Neural progenitor cell (in vitro differentiated cells): ENCODE results near the gene OAF. TPM values are rescaled to one million over a fixed set of nuclear protein-coding genes. Genes with fewer than 3 reads are reported as not detected.

Experiments
- DNase-seq: peaks from one replicate; pipeline ENCODE4 v3.0.0-alpha.2; 2016; ENCODE audit warnings: low spot score
- H2AFZ ChIP-seq: fragments of 200-600 bp; sonication (generic); replicated peaks from 2 replicates; pipeline ENCODE4 v1.6.1; 2016; ENCODE audit warnings: antibody characterized with exemption
- H3F3A ChIP-seq: fragments of 200-600 bp; sonication (generic); 2 replicates; pipeline ENCODE4 v1.6.1; 2016; ENCODE audit warnings: antibody characterized with exemption, low read depth
- H3K27ac ChIP-seq: fragments of 200-600 bp; sonication (generic); 2 replicates; pipeline ENCODE4 v1.5.1; 2016; ENCODE audit warnings: mild to moderate bottlenecking
- H3K27me3 ChIP-seq: fragments of 200-600 bp; sonication (generic); 2 replicates; pipeline ENCODE4 v1.6.1; 2016; ENCODE audit warnings: mild to moderate bottlenecking, moderate library complexity
- H3K36me3 ChIP-seq: fragments of 200-600 bp; sonication (generic); 2 replicates; pipeline ENCODE4 v1.5.1; 2016
- H3K4me1 ChIP-seq: fragments of 200-600 bp; sonication (generic); 2 replicates; pipeline ENCODE4 v1.6.1; 2016; ENCODE audit warnings: mixed run types
- H3K4me2 ChIP-seq: fragments of 200-600 bp; sonication (generic); 2 replicates; pipeline ENCODE4 v1.6.1; 2016
- H3K4me3 ChIP-seq: fragments of 200-600 bp; sonication (generic); 2 replicates; pipeline ENCODE4 v1.5.1; 2016
- H3K79me2 ChIP-seq: fragments of 200-600 bp; sonication (generic); 2 replicates; pipeline ENCODE4 v1.6.1; 2016; ENCODE audit warnings: low read depth
- H3K9ac ChIP-seq: fragments of 200-600 bp; sonication (generic); 2 replicates; pipeline ENCODE4 v1.6.1; 2016
- H3K9me3 ChIP-seq: fragments of 200-600 bp; sonication (generic); 2 replicates; pipeline ENCODE4 v1.5.1; 2016; ENCODE audit warnings: low read depth
- H4K20me1 ChIP-seq: fragments of 200-600 bp; sonication (generic); 2 replicates; pipeline ENCODE4 v1.6.1; 2016; ENCODE audit warnings: low read depth
- H3K27ac Mint-ChIP-seq: 3 replicates; pipeline ENCODE4 v1.8.0; 2021; ENCODE audit warnings: mixed read lengths
- H3K27me3 Mint-ChIP-seq: 2 replicates; pipeline ENCODE4 v1.8.0; 2022; ENCODE audit warnings: low read depth, mild to moderate bottlenecking, inconsistent platforms, moderate library complexity, mixed read lengths; ENCODE audit not compliant: insufficient read depth
- H3K36me3 Mint-ChIP-seq: 3 replicates; pipeline ENCODE4 v1.8.0; 2021; ENCODE audit warnings: mixed read lengths
- H3K4me1 Mint-ChIP-seq: 3 replicates; pipeline ENCODE4 v1.8.0; 2021; ENCODE audit warnings: mixed read lengths
- H3K4me3 Mint-ChIP-seq: 3 replicates; pipeline ENCODE4 v1.8.0; 2021; ENCODE audit warnings: mild to moderate bottlenecking, moderate library complexity, mixed read lengths
- H3K9me3 Mint-ChIP-seq: 3 replicates; pipeline ENCODE4 v1.8.0; 2020; ENCODE audit warnings: mixed read lengths
- EZH2 ChIP-seq: fragments of 200-600 bp; sonication (generic); IDR thresholded peaks from 2 replicates; pipeline ENCODE4 v1.6.1; 2017; ENCODE audit warnings: antibody characterized with exemption, mild to moderate bottlenecking, moderate library complexity
- EZH2phosphoT487 ChIP-seq: fragments of 200-600 bp; sonication (generic); IDR thresholded peaks from 2 replicates; pipeline ENCODE4 v1.6.1; 2017; ENCODE audit warnings: antibody characterized with exemption
- total RNA-seq: library from RNA; depleted of rRNA; stranded (reverse); fragments of >200 nt; gene quantifications from 2 replicates; pipeline ENCODE4 v1.2.3, GENCODE V29; 2015; ENCODE audit warnings: low replicate concordance
- TF ChIP-seq, protein P1 (sequence below): fragments of 200-600 bp; sonication (generic); IDR thresholded peaks from 2 replicates; pipeline ENCODE4 v1.5.1; 2017; ENCODE audit warnings: antibody characterized with exemption, mild to moderate bottlenecking

The OAF gene
- total RNA-seq, 1 donor from 2014 or later = 0.47 TPM

DNA sequence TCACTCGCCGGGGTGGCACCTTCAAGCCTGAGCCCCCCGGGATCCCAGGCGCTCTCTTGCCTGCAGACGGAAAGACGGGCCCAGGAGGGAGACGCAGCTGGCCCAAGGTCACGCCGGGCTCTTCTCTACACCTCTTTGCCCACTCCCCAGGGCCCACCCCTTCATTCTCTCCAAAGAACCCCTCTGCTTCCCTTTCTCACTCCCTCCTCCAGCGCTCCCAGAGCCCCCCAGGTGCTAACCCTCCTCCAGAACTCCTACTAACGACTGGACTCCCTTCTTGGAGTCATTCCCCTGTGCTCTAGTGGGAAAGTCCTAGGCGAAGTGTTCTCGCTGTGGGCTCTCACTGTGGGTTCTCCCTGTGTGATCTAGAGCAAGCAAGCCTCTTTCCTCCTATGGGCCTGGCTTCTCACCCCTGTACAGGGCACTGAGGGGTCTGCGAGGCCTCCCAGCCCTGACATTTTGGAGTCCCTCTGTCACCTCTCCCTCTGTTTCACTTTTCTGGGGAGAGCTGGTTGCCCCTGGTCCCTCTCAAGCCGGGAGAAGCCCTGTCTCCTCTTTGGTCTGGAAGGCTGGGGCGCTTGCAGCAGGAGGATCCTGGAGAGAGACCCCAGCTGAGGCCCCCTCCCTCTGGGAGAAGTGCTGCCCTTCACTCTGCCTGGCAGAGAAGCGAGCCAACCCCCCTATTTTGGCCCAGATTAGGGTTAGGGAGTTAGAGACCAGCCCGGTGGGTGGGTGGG lies 858 bp downstream of the OAF start:
- no peak for DNase-seq
- TF ChIP-seq EZH2phosphoT487 (peak; percentile 86), EZH2 (peak; percentile 88)
- TF ChIP-seq, protein P1, sequence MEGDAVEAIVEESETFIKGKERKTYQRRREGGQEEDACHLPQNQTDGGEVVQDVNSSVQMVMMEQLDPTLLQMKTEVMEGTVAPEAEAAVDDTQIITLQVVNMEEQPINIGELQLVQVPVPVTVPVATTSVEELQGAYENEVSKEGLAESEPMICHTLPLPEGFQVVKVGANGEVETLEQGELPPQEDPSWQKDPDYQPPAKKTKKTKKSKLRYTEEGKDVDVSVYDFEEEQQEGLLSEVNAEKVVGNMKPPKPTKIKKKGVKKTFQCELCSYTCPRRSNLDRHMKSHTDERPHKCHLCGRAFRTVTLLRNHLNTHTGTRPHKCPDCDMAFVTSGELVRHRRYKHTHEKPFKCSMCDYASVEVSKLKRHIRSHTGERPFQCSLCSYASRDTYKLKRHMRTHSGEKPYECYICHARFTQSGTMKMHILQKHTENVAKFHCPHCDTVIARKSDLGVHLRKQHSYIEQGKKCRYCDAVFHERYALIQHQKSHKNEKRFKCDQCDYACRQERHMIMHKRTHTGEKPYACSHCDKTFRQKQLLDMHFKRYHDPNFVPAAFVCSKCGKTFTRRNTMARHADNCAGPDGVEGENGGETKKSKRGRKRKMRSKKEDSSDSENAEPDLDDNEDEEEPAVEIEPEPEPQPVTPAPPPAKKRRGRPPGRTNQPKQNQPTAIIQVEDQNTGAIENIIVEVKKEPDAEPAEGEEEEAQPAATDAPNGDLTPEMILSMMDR = no peak
- Histone ChIP-seq H3K27ac (no peak overlapping the region), H2AFZ (no peak overlapping the region), H3K4me1 (peaks cover 26% of the 10 kb centered on the region), H3F3A (peaks cover 16% of the 10 kb centered on the region), H3K36me3 (no peaks in the 10 kb centered on the region), H3K9me3 (no peaks in the 10 kb centered on the region), H3K4me3 (peak overlapping the region; percentile 58), H3K4me2 (peak overlapping the region; percentile 85), H3K27me3 (peaks cover 100% of the 10 kb centered on the region), H3K9ac (no peak overlapping the region), H3K79me2 (no peaks in the 10 kb centered on the region), H4K20me1 (peaks cover 21% of the 10 kb centered on the region)
- Mint-ChIP-seq H3K9me3 (no peaks in the 10 kb centered on the region), H3K27me3 (peaks cover 19% of the 10 kb centered on the region), H3K27ac (peak overlapping the region; percentile 81), H3K4me3 (peak overlapping the region; percentile 94), H3K4me1 (peaks cover 67% of the 10 kb centered on the region), H3K36me3 (peaks cover 8% of the 10 kb centered on the region)

DNA sequence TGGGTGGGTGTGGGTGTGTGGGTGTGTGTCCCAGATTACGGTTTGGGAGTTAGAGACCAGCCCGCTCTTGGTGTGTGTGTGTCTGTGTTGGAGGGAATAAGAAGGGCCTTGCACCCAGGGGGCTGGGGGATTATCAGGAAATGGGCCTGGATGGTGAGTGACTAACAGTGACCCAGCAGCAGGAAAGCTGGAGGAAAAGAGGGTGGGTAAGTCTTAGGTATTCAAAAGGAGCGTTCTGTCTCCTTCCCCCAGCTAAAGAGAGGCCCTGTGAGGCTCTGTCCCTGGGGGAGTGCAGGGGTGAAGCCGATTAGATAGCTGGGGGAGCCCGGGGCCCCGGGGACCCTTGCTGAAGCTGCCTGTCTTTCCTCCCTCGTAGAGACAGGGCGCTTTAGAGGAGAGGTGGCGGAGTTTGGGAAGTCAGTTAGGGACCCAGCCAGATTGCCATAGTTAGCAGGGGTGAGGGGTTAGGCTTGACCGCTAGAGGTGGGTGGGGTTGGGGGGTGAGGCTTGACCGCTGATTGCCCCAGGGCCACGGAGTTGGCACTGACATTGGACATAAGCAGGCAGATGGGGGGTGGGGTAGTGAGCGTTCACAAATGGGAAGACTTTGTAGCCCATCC lies 1.5 kb downstream of the OAF start:
- H4K20me1 ChIP-seq = peaks cover 21% of the 10 kb centered on the region
- Mint-ChIP-seq H3K27me3 (peaks cover 14% of the 10 kb centered on the region), H3K27ac (peak overlapping the region; percentile 90), H3K4me1 (peaks cover 69% of the 10 kb centered on the region), H3K4me3 (peak overlapping the region; percentile 94), H3K9me3 (no peaks in the 10 kb centered on the region), H3K36me3 (peaks cover 8% of the 10 kb centered on the region)
- peak overlapping the region; percentile 30 for H3K4me2 ChIP-seq
- TF ChIP-seq EZH2 = no peak
- TF ChIP-seq EZH2phosphoT487 = no peak
- TF ChIP-seq, protein P1 = no peak
- H3K9ac ChIP-seq = no peak overlapping the region
- H3F3A ChIP-seq = peaks cover 16% of the 10 kb centered on the region
- H3K4me1 ChIP-seq = peaks cover 26% of the 10 kb centered on the region
- no peak overlapping the region for H3K27ac ChIP-seq
- H3K4me3 ChIP-seq = no peak overlapping the region
- peaks cover 100% of the 10 kb centered on the region for H3K27me3 ChIP-seq
- H3K79me2 ChIP-seq = no peaks in the 10 kb centered on the region
- no peak overlapping the region for H2AFZ ChIP-seq
- H3K9me3 ChIP-seq = no peaks in the 10 kb centered on the region
- no peaks in the 10 kb centered on the region for H3K36me3 ChIP-seq
- no peak for DNase-seq

DNA sequence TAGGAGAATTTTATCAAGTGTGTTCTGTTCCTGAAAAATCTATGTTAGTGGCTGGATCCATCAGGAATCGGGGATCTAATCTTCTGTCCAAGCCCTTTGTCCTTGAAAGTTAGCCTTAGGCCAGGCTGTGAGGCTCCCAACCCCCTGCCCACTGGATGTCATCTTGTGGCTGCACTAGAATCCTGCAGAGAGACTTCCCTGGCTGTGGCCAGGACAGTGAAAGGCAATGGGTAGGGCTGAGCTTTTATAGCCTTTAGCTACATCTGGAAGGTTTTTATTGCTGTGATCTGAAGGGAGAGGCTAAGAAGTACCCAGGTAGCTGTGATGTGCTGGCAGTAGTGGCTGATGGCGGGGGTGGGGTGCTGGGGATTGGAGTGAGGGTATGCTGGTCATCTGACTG lies 2.1 kb downstream of the OAF start:
- Histone ChIP-seq H3K9me3 (no peaks in the 10 kb centered on the region), H2AFZ (no peak overlapping the region), H3K27me3 (peaks cover 99% of the 10 kb centered on the region), H3K36me3 (no peaks in the 10 kb centered on the region), H3K79me2 (no peaks in the 10 kb centered on the region), H4K20me1 (peaks cover 21% of the 10 kb centered on the region), H3F3A (peaks cover 20% of the 10 kb centered on the region), H3K4me2 (no peak overlapping the region), H3K27ac (no peak overlapping the region), H3K9ac (no peak overlapping the region), H3K4me3 (no peak overlapping the region), H3K4me1 (peaks cover 31% of the 10 kb centered on the region)
- Mint-ChIP-seq H3K36me3 (peaks cover 8% of the 10 kb centered on the region), H3K4me3 (peak overlapping the region; percentile 94), H3K4me1 (peaks cover 69% of the 10 kb centered on the region), H3K9me3 (no peaks in the 10 kb centered on the region), H3K27me3 (peaks cover 15% of the 10 kb centered on the region), H3K27ac (peak overlapping the region; percentile 75)
- peak; percentile 40 for DNase-seq
- TF ChIP-seq, protein P1 = no peak
- TF ChIP-seq EZH2 = no peak
- no peak for TF ChIP-seq EZH2phosphoT487
